Measurements from ENCODE around the gene PTX4.

The PTX4 gene

GRCh38 chr16:1456951-1457350 is 31.8 kb downstream of the PTX4 start:
- Mint-ChIP-seq H3K27me3 (no peaks in the 10 kb centered on the region), H3K9me3 (no peaks in the 10 kb centered on the region), H3K4me3 (no peak overlapping the region), H3K36me3 (ENCODE audit: low read depth) (peaks cover 4% of the 10 kb centered on the region), H3K4me1 (ENCODE audit: low read depth) (peaks cover 8% of the 10 kb centered on the region), H3K27ac (no peak overlapping the region)

- H3K4me3 Mint-ChIP-seq, result no peak overlapping the region
- peaks cover 4% of the 10 kb centered on the region for H3K36me3 Mint-ChIP-seq (ENCODE audit: low read depth)
- H3K4me1 Mint-ChIP-seq (ENCODE audit: low read depth), result peaks cover 8% of the 10 kb centered on the region
- H3K27me3 Mint-ChIP-seq, result no peaks in the 10 kb centered on the region
- no peak overlapping the region for H3K27ac Mint-ChIP-seq
- no peaks in the 10 kb centered on the region for H3K9me3 Mint-ChIP-seq
Observed at GRCh38 chr16:1455190-1456171, 33.3 kb downstream of the PTX4 start.

- peaks cover 4% of the 10 kb centered on the region for H3K36me3 Mint-ChIP-seq (ENCODE audit: low read depth)
- H3K27ac Mint-ChIP-seq, result no peak overlapping the region
- H3K4me1 Mint-ChIP-seq (ENCODE audit: low read depth), result peaks cover 8% of the 10 kb centered on the region
- H3K9me3 Mint-ChIP-seq, result no peaks in the 10 kb centered on the region
- no peak overlapping the region for H3K4me3 Mint-ChIP-seq
- H3K27me3 Mint-ChIP-seq, result no peaks in the 10 kb centered on the region
Observed at GRCh38 chr16:1454561-1454960, 34.2 kb downstream of the PTX4 start.

- H3K27ac Mint-ChIP-seq, result no peak overlapping the region
- no peaks in the 10 kb centered on the region for H3K27me3 Mint-ChIP-seq
- H3K9me3 Mint-ChIP-seq, result no peaks in the 10 kb centered on the region
- H3K36me3 Mint-ChIP-seq (ENCODE audit: low read depth), result no peaks in the 10 kb centered on the region
- no peaks in the 10 kb centered on the region for H3K4me1 Mint-ChIP-seq (ENCODE audit: low read depth)
- H3K4me3 Mint-ChIP-seq, result no peak overlapping the region
Observed at GRCh38 chr16:1453316-1453715, 35.4 kb downstream of the PTX4 start.

- Mint-ChIP-seq H3K4me3 (no peak overlapping the region), H3K27me3 (no peaks in the 10 kb centered on the region), H3K27ac (no peak overlapping the region), H3K9me3 (no peaks in the 10 kb centered on the region), H3K4me1 (ENCODE audit: low read depth) (no peaks in the 10 kb centered on the region), H3K36me3 (ENCODE audit: low read depth) (no peaks in the 10 kb centered on the region)
Observed at GRCh38 chr16:1452530-1452929, 36.2 kb downstream of the PTX4 start.

GRCh38 chr16:1451702-1452392 is 36.9 kb downstream of the PTX4 start:
- H3K27me3 Mint-ChIP-seq, result no peaks in the 10 kb centered on the region
- H3K4me1 Mint-ChIP-seq (ENCODE audit: low read depth), result no peaks in the 10 kb centered on the region
- no peaks in the 10 kb centered on the region for H3K36me3 Mint-ChIP-seq (ENCODE audit: low read depth)
- no peak overlapping the region for H3K4me3 Mint-ChIP-seq
- H3K27ac Mint-ChIP-seq, result no peak overlapping the region
- no peaks in the 10 kb centered on the region for H3K9me3 Mint-ChIP-seq

- Mint-ChIP-seq H3K4me3 (no peak overlapping the region), H3K36me3 (ENCODE audit: low read depth) (no peaks in the 10 kb centered on the region), H3K4me1 (ENCODE audit: low read depth) (no peaks in the 10 kb centered on the region), H3K27me3 (no peaks in the 10 kb centered on the region), H3K9me3 (no peaks in the 10 kb centered on the region), H3K27ac (no peak overlapping the region)
Observed at GRCh38 chr16:1450841-1451240, 37.9 kb downstream of the PTX4 start.

GRCh38 chr16:1450218-1450617 is 38.5 kb downstream of the PTX4 start:
- H3K36me3 Mint-ChIP-seq (ENCODE audit: low read depth), result no peaks in the 10 kb centered on the region
- H3K9me3 Mint-ChIP-seq, result no peaks in the 10 kb centered on the region
- H3K4me3 Mint-ChIP-seq, result no peak overlapping the region
- no peaks in the 10 kb centered on the region for H3K27me3 Mint-ChIP-seq
- H3K27ac Mint-ChIP-seq, result no peak overlapping the region
- no peaks in the 10 kb centered on the region for H3K4me1 Mint-ChIP-seq (ENCODE audit: low read depth)

- no peaks in the 10 kb centered on the region for H3K36me3 Mint-ChIP-seq (ENCODE audit: low read depth)
- H3K27me3 Mint-ChIP-seq, result no peaks in the 10 kb centered on the region
- H3K27ac Mint-ChIP-seq, result no peak overlapping the region
- no peak overlapping the region for H3K4me3 Mint-ChIP-seq
- H3K4me1 Mint-ChIP-seq (ENCODE audit: low read depth), result no peaks in the 10 kb centered on the region
- H3K9me3 Mint-ChIP-seq, result no peaks in the 10 kb centered on the region
Observed at GRCh38 chr16:1449201-1449788, 39.4 kb downstream of the PTX4 start.

- Mint-ChIP-seq H3K27ac (no peak overlapping the region), H3K36me3 (ENCODE audit: low read depth) (no peaks in the 10 kb centered on the region), H3K4me3 (no peak overlapping the region), H3K9me3 (no peaks in the 10 kb centered on the region), H3K4me1 (ENCODE audit: low read depth) (no peaks in the 10 kb centered on the region), H3K27me3 (no peaks in the 10 kb centered on the region)
Observed at GRCh38 chr16:1448536-1449116, 40.1 kb downstream of the PTX4 start.

GRCh38 chr16:1447965-1448364 is 40.8 kb downstream of the PTX4 start:
- Mint-ChIP-seq H3K27ac (no peak overlapping the region), H3K9me3 (no peaks in the 10 kb centered on the region), H3K36me3 (ENCODE audit: low read depth) (no peaks in the 10 kb centered on the region), H3K4me3 (no peak overlapping the region), H3K4me1 (ENCODE audit: low read depth) (no peaks in the 10 kb centered on the region), H3K27me3 (no peaks in the 10 kb centered on the region)

GRCh38 chr16:1446296-1447080 is 42.3 kb downstream of the PTX4 start:
- H3K36me3 Mint-ChIP-seq (ENCODE audit: low read depth), result no peaks in the 10 kb centered on the region
- no peaks in the 10 kb centered on the region for H3K4me1 Mint-ChIP-seq (ENCODE audit: low read depth)
- H3K27ac Mint-ChIP-seq, result no peak overlapping the region
- H3K4me3 Mint-ChIP-seq, result no peak overlapping the region
- H3K9me3 Mint-ChIP-seq, result no peaks in the 10 kb centered on the region
- H3K27me3 Mint-ChIP-seq, result no peaks in the 10 kb centered on the region

GRCh38 chr16:1445518-1446203 is 43.1 kb downstream of the PTX4 start:
- no peaks in the 10 kb centered on the region for H3K36me3 Mint-ChIP-seq (ENCODE audit: low read depth)
- H3K4me3 Mint-ChIP-seq, result no peak overlapping the region
- no peaks in the 10 kb centered on the region for H3K4me1 Mint-ChIP-seq (ENCODE audit: low read depth)
- H3K9me3 Mint-ChIP-seq, result no peaks in the 10 kb centered on the region
- H3K27me3 Mint-ChIP-seq, result no peaks in the 10 kb centered on the region
- no peak overlapping the region for H3K27ac Mint-ChIP-seq
